Fibroblast of skin of left biceps (primary cell): ENCODE measurements around the gene SEC31A.
A peak's percentile ranks its signal among the peaks of the same experiment; 100 is the strongest.
"Not testable (repeated sequence)": the region's sequence is repeated elsewhere in the genome, so short reads cannot be mapped to it uniquely, and the experiment has no call there.

ENCODE experiments used
- DNase-seq, 2 experiments: peaks; one replicate each; pipeline ENCODE4 v3.0.0-alpha.2; 2013; ENCODE audit warnings: low read depth in 2 of 2

SEC31A gene, protein sequence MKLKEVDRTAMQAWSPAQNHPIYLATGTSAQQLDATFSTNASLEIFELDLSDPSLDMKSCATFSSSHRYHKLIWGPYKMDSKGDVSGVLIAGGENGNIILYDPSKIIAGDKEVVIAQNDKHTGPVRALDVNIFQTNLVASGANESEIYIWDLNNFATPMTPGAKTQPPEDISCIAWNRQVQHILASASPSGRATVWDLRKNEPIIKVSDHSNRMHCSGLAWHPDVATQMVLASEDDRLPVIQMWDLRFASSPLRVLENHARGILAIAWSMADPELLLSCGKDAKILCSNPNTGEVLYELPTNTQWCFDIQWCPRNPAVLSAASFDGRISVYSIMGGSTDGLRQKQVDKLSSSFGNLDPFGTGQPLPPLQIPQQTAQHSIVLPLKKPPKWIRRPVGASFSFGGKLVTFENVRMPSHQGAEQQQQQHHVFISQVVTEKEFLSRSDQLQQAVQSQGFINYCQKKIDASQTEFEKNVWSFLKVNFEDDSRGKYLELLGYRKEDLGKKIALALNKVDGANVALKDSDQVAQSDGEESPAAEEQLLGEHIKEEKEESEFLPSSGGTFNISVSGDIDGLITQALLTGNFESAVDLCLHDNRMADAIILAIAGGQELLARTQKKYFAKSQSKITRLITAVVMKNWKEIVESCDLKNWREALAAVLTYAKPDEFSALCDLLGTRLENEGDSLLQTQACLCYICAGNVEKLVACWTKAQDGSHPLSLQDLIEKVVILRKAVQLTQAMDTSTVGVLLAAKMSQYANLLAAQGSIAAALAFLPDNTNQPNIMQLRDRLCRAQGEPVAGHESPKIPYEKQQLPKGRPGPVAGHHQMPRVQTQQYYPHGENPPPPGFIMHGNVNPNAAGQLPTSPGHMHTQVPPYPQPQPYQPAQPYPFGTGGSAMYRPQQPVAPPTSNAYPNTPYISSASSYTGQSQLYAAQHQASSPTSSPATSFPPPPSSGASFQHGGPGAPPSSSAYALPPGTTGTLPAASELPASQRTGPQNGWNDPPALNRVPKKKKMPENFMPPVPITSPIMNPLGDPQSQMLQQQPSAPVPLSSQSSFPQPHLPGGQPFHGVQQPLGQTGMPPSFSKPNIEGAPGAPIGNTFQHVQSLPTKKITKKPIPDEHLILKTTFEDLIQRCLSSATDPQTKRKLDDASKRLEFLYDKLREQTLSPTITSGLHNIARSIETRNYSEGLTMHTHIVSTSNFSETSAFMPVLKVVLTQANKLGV

DNA sequence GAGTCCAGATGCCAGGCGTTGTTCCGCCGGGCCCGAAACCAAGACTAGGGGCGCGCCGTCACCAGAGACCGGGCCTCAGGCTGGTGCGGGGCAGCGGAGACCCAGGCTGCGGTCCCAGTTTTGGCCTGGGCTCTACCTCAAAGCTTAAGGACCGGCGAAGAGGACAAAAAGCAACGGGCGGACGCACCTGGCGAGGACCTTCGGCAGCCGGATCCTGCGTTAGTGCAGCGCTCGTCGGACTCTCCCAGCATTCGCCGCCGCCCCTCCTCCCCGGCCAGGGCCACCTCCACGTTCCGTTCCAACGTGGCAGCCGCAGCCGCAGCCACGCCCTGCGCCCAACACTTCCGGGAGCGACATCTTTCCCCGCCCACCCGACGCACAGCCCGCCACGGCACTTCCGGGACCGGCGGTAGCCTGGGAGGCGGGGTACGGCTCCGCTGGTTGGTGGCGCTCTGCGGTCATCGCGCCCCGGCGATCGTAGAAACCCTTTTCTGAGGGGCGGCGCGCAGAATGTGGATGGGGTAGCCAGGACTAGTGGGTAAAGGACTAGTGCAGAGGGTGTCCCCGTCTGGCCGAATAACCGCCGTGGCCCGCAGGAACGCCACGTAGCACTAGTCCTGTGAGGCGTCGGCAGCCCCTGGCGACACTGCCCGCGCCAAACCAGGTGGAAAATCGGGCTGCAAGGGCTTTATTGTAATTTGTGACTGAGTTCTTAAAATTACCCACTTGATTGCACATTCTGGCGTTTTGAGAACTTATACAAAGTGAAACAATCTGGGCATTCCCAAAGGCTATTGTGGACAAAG lies at the start of gene SEC31A:
Gene SEC31A, minus strand, starts transcription at position 253 of the 806 bp plus-strand sequence. CDS start 9,217 bp downstream, outside the sequence.
- DNase-seq: peak; percentile 88 to 90

DNA sequence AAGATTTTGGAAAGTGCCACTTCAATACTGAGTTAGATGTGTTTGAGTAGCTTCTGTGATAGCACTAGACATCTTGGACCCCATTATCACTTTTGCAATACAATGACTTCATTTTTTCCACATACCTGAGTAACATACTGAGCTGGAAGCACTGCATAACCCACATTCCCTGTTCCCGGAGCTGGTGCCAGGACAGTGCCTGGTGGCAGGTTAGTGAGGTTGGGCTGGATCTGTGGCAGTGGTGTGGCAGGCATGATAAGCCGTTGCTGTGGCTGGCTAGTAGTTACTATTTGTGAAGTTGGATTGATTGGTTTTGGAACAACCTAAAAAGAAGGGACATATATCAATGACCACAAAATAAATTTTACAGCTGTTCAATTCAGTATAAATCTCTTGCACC lies 48.5 kb upstream of the SEC31A start:
- DNase-seq: no peak

DNA sequence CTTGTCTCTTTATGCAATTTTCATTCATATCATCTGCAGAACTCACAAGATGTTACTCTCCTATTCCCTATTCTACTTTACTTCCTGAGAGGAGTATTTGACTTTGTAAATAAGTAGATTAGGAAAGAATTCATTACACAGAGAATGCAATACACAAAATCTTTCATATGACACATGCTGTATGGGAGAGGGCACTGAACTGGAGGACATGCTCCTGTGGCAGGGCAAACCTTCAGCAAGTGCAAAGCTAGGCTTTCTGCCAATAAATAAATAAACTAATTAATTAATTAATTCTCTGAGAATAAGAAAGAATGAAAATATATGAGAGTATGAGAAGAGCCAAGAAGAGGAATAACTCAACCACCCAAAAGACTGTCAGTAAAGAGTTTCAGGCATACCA lies 43.5 kb upstream of the SEC31A start:
- no peak for DNase-seq

DNA sequence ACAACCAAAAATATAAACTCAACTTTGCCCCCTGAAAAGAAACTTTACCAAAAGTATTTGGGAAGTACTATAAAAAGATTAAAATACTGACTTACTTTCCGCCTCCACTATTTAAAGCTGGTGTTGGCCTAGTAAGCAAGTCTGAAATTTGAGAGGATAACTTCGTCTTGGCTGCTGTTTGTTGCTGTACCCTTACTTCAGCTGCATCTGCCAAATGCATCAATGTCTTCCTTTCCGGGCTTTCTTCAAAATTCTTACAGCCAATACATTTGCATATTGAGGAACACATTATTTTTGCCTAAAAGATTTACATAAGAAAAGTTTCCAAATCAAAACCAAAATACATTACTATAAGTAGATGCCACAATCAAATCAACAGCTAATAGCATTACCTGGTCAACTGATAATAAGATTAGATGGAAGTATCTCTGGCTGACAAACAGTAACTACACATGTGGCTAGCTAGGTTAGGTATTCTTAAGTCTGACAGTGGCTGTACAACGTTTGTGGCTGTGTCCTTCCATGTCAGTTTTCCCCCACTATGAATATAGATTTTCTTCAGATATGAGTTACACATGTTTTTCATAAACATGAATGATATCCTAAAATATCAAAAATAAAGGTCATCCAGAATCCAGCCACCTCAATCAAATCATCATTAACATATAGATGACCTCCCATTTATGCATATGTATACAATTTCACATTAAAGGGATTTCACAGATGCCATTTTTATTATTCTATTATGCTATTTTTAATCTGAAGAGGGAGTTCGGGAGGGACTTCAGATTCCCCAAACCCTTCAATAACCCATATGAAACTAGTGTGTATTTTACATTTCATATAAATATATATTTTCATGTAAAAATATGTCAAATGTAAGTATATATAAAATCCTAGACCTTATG lies 40.1 kb upstream of the SEC31A start:
- DNase-seq: no peak

DNA sequence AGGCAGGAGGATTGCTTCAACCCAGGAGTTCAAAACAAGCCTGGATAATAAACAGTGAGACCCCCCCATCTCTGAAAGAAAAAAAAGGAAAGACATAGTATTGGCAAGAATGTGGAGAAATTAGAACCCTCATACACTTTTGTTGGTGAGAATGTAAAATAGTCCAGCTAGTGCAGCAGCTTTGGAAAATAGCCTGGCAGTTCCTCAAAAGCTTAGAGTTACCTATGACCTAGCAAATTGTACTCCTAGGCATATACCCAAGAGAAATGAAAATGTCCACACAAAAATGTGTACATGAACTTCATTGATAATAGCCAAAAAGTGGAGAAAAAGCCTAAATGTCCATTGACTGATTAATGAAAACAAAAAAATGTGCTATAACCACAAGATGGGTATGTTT lies 30.8 kb upstream of the SEC31A start:
- no peak for DNase-seq

DNA sequence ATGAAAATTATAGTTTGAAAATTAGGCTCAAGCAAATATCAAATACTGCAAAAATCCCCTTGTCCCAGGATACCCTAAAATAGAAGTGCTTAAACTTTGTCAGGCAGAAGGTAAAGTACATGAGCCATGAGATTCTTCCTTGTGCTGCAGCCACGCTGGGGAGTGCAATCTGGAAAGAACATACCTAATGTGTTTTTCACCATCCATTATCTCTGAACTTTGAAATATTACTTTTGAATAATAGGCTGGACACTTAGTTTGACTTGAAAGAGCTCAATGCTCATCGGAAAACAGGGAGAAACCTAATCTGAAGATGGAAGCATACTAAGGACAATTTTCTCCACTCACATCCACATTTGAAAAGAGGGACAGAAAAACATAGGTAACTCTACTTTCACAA lies 28.4 kb upstream of the SEC31A start:
- DNase-seq: no peak

DNA sequence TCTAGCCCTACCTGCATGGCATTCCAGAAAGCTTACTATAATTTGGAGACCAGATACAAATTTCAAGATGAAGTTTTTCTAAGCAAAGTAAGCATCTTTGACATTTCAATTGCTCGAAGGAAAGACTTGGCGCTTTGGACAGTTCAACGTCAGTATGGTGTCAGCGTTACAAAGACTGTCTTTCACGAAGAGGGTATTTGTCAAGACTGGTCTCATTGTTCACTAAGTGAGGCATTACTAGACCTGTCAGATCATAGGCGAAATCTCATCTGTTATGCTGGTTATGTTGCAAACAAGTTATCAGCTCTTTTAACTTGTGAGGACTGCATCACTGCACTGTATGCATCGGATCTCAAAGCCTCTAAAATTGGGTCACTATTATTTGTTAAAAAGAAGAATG lies 27.1 kb upstream of the SEC31A start:
- no peak for DNase-seq

DNA sequence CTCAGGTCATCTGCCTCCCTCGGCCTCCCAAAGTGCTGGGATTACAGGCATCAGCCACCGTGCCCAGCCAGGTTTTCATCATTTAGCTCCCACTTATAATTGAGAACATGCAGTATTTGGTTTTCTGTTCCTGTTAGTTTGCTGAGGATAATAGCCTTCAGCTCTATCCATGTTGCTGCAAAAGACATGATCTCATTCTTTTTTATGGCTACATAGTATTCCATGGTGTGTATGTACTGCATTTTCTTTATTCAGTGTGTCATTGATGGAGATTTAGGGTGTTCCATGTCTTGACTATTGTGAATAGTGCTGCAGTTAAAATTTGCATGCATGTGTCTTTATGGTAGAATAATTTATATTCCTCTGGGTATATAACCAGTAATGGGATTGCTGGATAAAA lies 23.0 kb upstream of the SEC31A start:
- not testable (repeated sequence) for DNase-seq

DNA sequence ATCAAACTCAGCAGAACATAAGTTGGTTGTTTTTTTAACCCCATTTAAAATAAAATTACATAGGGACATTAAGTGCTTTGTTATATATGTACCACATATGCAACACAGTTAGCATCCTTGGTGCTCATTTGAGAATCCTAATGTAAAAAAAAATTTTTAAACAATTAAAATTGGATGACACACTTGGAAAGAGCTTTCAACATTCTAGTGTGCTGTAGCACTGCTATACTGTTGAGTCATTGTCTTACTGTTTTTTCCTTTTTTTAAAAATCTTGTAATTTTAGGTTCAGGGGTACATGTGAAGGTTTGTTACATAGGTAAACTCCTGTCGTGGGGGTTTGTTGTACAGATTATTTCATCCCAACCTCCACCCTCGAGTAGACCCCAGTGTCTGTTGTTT lies 22.4 kb upstream of the SEC31A start:
- no peak for DNase-seq

DNA sequence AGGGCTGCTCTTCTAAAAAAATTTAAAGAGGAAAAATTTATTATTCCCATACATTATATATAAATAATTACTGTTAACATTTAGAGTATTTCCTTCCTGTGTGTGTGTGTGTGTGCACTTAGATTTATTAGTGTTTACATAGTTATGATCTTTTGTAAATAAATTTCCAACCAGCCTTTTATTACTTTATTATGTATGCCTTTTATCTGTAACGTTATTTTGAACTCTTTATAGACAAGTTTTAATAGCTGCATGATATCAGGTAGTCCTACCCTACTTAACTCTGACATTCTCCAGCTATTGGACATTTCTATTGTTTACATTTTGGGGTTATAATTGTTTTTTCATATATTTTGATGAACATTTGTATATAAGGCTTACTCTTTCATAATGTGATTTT lies 18.4 kb upstream of the SEC31A start:
- DNase-seq: no peak

DNA sequence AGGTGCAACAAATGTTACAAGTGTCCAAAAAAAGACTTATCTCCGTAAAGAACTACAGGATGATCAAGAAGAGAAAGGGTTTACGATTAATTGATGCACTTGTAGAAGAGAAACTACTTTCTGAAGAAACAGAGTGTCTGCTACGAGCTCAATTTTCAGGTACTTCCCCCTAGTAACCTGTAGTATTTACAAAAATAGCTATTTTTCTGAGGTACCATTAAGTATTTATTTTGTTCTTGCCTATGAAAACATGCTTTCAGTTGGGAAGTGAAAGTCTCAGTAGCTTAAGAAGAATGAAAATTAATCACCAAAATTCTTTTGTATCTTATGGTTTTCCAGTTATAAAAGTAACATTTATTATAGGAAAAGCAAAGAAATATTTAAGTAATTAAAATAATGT lies 15.5 kb upstream of the SEC31A start:
- DNase-seq: no peak

DNA sequence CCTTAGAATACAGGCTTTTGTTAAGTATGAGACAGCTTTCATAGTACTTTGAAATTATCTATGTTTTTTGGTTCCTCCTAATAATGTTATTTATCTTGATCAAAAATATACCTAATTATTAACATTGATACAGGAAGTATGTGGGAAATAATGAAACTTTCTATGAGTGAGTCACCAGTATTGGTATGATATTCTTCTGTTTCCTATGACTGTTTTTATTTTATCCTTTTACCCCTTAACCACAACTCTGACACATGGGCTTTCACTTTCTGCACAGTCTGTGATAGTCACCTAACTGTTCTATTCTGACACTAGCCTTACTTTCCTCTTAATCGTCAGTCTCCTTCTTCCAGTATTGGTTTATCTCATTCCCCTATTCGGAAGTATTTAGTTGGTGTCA lies 14.3 kb upstream of the SEC31A start:
- DNase-seq: no peak

DNA sequence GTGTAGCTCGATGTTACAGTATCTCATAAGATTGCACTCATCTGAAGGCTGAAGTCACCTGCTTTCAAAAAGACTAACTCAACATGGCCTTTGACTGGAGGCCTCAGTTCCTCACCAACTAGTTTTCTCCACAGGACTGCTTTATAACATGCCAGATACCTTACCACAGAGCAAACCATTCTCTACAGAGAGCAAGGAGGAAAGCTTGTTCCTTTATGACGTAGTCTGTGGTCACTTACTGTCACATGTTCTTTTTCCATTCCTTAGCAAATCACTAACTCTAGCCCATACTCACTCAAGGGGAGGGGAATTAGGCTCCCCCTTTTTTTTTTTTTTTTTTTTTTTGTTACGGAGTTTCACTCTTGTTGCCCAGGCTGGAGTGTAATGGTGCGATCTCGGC lies 12.8 kb upstream of the SEC31A start:
- DNase-seq: no peak

DNA sequence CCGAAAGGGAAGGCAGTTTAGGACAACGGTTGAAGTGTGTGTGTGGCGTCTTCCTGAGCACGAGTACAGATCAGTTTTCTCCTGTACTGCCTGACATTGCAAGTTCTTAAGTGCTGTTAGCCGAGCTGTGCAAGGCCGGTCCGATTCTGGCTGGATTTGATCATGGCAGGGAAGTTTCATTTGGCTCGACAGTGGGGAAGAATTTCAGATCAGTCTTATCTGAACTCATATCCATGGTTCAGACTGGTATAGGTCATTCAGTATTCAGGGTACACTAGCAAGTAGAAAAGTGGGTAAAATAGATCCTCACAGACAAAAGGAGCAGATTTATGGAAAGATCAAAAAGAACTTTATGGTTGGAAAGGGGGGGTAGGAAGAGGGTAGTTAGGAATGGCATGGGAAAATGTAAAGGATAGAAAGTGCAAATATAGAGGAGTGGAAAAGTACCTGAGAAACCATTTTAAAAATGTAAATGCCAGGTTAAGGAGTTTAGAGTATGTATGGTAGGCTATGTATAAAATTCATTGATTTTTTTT lies 10.3 kb upstream of the SEC31A start:
- no peak for DNase-seq

DNA sequence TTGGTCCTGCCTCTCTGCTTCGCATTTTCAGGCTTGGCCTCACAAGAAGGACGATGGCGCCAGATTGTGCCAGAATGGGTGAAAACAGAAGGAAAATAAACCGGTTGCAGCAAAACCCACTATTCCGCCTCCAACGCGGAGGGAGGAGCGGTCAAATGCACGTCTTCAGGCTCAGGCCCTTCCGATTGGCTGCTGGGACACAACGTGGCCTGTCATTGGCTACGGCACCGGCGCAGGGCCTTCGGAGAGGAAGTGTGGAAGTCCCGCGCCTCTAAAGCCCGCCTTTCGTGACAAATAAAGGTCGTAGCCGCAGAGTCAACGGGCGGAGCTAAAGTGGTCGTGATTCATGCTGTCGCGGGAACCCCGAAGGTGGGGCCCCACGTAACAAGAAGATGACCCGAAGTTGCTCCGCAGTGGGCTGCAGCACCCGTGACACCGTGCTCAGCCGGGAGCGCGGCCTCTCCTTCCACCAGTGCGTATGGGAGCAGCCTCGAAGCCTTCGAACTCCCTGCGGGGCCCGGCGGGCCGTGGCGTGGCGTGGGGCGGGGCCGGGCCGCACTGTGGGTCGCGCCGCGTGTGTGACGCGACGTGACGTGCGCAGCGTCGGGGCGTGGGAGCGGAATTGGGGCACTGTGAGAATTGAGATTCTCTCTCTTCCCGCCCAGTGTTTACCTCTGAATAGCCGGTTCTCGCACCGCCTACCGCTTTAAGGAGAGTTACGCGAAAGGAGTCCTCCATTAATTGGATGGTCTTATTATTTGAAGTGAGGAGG lies 9.6 kb upstream of the SEC31A start, which contains the start of gene THAP9:
Gene THAP9, plus strand, starts transcription at position 325 of the 772 bp plus-strand sequence. Its CDS starts 68 bp downstream, at position 393.
- peak; percentile 98 for DNase-seq

DNA sequence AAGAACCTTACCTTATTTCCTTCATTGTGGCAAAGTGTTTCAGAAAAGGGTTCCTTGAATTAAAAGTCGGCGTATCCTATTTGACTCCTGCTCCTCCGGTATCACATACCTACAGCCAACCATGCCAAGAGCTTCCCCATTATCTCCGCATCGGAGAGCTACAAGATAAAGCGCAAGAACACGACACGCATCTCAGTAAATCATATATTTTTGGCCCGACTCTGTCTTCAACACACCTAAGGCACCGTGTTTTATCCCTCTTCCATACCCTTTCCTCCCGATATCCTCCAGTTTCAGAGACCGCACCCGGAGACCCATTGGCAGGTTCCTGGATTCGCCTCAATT lies 9.1 kb upstream of the SEC31A start:
- DNase-seq: no peak

DNA sequence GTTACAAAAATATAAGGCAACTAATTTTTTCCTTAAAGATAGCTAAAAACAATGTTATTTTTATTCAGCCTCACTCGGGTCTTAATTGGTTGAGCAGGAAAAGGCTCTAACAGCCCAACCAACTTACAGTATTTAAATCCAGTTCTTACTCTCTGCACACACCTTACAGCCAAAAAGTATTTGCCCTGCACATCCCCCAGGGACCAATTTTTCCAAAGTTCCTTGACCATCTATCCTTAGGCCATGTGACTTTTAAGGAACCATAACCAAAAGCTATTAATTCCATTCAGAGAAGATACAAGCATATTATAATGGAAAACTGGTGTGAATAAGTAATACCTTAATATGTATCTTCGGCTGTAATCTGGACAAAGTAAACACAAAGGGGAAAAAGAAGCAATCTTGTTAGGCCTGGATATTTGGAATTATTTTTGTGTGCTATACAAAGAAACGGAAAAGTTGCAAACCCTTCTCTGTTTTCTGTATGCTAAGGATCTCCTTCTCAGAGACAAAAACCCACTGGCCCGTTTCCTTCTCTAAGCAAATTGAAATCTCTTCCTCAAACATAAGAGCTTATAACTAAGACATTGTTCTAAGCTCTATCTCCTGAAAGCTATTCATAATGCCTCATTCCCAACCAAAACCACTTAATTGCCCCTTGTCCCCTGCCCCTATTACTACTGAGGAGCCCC lies 8.6 kb upstream of the SEC31A start:
- DNase-seq: no peak
